ENCODE data around the gene B3GLCT.

- no peak for TF ChIP-seq CTCF (IDR thresholded peaks at IDR 0.05)
- TF ChIP-seq POLR2A (IDR thresholded peaks at IDR 0.05): no peak
- TF ChIP-seq POLR2AphosphoS5 (IDR thresholded peaks at IDR 0.05): no peak
Observed at GRCh38 chr13:31150315-31150985, 49.3 kb upstream of the B3GLCT start.

All from breast epithelium (tissue), 3 donors.